HG03060 (cell line): Measurements from ENCODE around the gene ARHGAP40.

Source experiments
- ATAC-seq: cut with Tn5 transposase; IDR thresholded peaks from one replicate; pipeline ENCODE4 v1.9.1; 2021; ENCODE audit warnings: low read depth, moderate number of reproducible peaks; ENCODE audit not compliant: unreplicated experiment

The ARHGAP40 gene

DNA sequence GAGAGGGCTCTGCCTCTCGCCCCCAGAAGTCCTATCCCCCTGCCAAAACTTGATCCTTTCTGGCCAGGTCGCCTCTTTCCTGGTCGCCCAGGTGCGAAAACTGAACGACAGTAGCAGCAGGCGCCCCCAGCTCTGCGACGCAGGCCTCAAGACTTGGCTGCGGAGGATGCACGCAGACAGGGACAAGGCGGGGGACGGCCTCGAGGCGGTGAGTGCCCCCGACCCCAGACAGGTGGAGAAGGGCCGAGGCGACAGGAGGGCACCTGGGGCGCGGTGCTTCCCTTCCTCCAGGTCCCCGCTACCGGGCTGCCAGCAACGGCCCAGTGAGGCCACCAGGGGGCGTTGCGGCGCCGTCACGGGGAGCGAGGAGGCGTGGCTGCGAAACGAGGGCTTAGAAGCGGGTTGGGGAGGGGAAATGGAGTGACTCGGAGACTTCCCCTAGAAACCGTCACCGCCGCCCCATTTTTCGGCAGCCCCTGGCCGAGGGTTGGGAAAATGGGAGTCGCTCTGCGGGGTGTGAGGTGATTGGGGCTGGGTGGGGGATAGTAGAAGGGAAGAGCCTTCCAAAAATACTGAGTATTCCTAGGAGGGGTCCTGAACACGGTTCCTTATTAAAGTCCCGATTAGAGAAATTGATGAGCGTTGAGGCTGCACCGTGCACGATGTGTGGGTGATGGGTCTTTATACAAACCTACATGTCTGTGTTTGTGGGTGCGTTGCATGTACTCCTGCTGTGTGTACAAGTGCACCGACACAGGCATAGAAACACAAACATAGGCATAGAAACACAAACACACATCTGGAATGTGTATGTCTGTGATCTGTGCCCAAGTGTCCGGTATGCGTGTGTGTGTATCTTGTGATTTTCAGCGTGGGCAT, 44.6 kb downstream of the ARHGAP40 start:
- ATAC-seq: no peak

DNA sequence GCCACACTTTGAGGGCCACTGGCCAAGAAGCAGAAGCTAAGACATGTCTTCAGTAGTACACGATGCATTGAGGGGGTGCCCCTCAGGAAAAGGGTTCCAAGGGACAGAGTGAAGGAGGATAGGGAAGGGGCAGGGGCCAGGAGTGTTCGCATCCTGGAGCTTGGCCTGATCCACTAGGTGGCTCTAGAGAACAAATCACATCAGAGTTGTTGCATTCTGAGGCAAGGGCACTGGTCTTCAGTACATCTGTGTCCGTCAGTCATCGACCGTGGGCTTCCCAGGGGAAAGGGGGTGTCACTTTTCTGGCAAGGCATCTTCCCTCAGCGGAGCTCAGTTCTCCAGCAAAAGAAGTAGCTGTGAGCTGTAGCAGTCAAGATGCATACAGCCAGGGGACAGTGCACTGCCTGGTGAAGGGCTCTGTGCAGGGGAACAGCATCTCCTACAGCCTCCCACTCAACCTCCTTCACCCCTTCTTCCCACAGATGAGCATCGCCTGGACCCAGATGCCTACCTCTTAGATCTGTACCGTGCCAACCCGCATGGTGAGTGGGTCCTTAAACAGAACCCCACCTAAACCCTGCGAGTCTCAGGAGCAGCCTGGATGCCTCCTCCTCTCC, 47.8 kb downstream of the ARHGAP40 start:
- no peak for ATAC-seq

DNA sequence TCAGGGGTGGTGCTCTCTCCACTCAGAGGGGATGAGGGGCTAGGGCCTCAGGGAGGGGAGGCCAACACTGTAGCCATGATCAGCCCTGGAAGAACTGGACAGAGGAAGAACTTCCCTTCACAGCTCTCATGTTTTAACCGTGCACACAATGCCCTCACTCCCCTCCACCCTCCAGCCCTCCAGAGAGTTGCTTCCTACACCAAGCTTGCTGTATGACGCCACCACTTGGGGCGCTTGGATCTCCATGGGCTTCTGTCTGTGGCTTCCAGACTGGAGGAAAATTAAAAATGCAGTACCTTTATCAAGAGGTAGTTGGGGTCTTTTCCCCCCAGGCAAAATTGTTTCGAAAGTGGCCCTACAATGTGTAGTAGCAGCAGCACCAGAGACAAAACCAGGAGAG, 48.4 kb downstream of the ARHGAP40 start:
- no peak for ATAC-seq

DNA sequence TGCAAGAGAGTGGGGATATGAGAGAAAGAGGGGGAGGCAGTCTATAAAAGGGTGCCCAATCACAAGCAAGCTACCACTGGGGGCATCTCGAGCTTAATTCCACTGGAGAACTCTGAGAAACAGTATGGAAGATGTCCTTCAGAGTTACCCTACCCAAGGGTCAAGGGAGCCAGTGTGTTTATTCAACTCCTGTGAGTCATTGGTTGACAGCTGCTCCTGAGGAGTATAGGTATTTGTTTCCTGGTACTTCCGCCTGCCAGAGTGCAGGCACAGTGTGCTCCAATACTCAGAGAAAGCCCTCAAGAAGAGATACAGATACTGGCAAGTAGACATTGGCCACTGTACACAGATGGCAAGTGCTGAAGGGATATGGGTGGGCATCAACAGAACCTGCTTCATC, 49.5 kb downstream of the ARHGAP40 start:
- ATAC-seq: no peak

DNA sequence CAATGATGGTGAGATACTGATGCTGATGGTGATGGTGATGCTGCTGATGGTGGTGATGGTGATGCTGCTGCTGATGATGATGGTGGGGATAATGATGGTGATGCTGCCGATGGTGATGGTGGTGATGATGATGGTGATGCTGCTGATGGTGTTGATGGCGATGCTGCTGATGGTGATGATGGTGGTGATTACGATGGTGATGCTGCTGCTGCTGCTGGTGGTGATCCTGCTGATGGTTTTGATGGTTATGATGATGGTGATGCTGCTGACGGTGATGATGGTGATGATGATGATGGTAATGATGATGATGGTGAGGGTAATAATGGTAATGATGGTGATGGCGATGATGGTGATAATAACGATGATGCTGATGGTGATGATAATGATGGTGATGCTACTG, 50.0 kb downstream of the ARHGAP40 start:
- no peak for ATAC-seq

DNA sequence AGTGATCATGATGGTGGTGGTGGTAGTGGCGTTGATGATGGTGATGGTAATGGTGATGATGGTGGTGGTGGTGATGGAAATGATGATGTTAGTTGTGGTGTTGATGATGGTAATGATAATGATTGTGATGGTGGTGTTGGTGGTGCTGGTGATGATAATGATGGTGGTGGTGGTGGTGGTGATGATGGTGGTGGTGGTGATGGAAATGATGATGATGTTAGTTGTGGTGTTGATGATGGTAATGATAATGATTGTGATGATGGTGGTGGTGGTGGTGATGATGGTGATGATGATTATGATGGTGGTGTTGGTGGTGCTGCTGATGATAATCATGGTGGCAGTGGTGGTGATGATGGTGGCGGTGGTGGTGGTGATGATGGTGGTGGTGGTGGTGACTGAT, 51.4 kb downstream of the ARHGAP40 start:
- ATAC-seq: no peak

DNA sequence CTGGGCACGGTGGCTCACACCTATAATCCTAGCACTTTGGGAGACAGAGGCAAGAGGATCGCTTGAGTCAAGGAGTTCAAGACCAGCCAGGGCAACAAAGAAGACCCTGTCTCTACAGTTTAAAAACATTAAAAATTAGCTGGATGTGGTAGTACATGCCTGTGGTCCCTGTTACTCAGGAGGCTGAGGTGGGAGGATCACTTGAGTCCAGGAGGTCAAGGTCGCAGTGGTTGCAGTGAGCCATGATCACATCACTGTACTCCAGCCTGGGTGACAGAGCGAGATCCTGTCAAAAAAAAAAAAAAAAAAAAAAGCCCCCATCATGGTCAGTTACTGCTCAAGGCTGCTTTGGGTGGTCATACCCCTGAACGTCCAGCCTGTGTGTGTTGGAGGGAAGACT, 55.8 kb downstream of the ARHGAP40 start:
- ATAC-seq: no peak

DNA sequence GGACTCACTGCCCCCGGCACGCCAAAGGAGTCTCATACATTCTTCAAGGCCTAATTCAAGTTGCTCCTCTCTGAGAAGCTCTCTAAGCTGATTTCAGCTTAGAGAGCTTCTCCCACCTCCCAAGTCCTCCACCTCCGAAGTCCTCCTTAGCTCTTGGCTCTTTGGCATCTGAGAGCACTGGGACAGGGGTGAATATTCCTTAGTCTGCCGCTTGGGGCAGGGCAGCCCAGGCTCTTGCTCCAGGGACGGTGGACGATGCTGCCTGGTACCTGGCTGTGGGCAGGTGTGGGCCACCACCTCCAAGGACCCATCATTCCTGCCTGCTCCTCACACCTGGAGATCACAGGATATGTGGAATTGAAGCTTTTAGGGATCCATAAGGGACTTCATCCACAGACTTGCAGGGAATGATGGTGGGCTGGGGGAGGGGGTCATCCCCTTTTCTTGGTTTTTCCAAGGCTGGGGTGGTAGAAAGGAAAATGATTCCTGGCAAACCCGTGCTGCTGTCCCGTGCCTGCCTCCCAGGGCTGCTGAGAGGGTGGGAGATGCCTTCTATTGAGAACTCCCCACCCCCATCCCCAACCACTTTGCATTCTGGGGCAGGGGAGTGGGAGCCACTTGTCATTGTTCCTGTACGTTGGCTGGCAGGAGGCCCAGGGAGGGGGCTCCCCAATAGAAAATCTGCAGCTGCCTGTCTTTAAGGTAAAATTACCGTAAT, 57.4 kb downstream of the ARHGAP40 start:
- ATAC-seq: no peak

DNA sequence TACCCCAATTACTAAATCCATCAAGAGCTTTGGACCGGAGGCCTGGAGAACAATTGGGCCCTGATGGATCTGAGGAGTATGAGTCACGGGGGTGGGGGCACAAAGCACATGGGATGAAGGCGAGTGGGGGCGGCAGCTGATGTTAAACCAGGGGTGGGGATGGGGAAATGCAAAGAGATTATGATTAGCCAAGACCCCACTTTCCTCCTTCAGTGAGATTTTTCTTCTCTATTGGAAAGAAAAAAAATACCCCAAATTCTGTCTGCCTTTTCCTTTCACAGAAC, 57.9 kb downstream of the ARHGAP40 start:
- ATAC-seq: no peak

DNA sequence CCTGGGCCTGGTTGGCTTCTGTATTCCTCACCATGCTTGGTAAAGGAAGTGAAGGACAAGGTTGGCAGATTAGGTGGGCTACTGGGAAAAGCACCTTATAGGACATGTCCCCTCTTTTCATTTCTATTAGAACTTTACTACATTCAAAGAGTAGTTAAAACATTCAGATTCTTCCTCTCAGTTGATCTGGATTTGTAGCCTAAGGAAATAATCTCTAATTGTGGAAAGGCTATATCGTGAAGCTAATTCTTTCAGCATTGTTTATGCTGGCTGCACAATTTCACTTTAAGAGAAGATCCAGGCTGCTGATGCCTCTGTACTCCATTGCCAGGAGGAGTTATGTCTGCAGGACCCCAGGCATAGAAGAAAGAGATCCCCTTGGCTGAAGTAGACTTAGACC, 58.8 kb downstream of the ARHGAP40 start:
- ATAC-seq: no peak

DNA sequence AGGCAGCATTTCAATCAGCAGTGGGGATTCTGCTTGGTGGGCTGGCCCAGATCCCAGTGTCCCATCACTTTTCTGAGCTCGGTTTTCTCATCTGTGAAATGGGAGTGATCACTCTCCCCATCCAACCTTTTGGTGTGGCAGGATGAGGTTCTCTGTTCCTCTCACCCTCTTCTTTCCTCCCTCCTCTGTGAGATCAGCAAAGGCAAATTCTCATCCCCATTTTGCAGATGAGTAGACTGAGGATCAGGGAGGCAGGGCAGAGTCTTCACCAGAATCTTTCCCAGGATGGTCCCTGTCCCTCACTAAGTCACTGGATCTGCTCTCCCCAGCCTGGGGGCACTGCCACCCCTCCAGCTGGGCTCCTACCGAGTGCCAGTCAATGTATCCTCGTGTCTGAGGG, 62.1 kb downstream of the ARHGAP40 start:
- no peak for ATAC-seq

DNA sequence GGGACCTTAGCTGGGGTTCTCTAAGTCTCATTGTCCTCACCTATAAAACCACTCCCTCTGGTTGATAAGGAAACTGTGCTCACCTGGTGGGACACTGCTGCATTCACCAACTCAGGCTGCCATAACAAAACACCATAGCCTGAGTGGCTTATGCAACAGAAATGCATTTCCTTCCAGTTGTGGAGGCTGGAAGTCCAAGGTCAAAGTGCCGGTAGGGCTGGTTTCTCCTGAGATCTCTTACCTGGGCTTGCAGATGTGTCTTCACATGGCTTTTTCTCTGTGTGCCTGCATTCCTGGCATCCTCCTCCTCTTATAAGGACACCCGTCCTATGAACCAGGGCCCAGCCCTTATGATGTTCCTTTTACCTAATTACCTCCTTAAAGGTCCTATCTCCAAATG, 62.7 kb downstream of the ARHGAP40 start:
- ATAC-seq: no peak

DNA sequence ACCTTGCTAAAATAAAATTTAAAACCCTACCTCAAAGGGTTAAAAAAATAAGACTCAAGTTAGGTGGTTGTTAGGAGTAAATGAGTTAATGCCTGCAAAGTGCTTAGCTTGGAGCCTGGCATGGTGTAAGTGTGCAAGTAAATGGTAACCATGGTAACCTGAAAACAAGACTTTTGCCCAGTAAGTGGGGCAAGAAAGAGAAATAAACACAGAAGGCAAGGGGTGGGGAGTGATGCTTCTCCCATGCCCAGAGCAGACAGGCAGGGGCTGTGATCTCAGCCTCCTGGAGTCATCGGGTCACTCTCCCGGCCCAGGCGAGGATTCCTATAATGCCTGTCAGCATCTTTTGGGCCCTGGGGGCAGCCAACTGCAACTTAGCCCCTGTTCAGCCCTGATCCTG, 63.5 kb downstream of the ARHGAP40 start:
- ATAC-seq: no peak

DNA sequence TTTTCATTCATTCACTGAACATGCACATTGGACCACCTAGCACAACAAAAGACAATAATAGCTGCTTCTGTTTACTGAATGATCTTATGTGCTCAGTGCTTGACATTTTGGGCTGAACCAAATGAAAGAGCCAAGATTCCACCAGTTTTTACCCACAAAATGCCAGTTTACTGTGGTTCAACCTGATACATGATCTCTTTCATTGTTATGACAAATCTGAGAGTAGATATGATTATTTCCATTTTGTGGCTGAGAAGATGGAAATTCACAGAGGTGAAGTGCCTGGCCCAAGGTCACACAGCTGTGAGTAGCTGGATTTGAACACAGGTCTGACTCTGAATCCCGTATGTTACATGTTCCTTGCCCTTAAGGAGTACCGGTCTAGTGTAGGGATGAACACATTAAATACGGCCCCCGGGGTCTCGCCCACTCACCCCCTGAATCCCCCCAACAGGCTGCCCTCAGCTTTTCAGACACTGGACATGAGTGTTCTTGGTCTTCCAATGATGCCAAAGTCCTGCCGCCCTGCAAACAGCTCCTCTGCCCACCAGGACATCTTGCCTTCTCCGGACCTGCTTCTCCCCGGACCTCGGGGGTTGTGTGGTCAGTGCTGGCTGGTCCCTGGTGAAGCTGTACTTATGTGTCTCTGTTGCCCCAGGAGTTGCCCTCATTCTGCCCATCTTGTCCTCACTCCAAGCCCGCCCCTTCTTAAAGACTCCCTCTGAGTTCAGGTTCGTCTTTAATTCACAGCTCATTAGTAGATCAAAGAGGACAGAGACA, 64.1 kb downstream of the ARHGAP40 start:
- ATAC-seq: no peak

DNA sequence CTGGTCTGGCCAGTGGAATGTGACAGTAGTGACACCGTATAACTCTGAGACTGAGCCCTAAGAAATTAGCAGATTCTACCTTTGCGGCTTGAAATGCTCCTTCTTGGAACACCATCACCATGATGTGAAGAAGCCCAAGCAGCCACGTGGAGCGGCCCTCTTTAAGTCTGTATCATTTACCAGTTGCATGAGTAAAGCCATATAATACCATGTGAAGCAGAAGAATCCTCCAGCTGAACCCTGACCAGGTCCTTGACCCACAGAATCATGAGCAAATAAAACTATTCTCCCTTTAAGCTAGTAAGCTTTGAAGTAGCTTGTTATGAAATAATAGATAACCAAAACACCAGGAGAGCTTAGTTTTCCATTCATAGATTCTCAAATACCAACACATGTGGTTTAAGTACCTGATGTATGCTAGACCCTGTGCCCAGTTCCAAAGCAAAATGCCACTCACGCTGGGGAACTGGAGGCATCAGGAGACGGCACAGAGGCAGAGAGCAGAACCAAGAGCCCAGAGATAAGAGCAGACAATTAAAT, 65.9 kb downstream of the ARHGAP40 start:
- ATAC-seq: no peak

DNA sequence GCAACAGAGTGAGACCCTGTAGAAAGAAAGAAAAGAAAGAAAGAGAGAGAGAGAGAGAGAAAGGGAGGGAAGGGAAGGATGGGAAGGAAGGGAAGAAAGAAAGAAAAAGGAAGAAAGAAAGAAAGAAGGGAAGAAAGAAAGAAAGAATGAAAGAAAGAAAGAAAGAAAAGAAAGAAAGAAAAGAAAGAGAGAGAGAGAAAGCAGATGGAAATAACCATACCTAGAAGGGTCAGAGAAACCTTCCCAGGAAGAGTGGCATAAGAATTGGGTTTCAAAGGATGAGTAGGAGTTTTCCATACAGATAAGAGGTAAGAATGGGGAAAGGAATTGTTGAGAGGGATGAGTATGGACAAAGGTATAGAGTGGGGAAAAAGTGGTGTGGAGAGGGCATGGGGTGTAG, 68.1 kb downstream of the ARHGAP40 start:
- no peak for ATAC-seq

DNA sequence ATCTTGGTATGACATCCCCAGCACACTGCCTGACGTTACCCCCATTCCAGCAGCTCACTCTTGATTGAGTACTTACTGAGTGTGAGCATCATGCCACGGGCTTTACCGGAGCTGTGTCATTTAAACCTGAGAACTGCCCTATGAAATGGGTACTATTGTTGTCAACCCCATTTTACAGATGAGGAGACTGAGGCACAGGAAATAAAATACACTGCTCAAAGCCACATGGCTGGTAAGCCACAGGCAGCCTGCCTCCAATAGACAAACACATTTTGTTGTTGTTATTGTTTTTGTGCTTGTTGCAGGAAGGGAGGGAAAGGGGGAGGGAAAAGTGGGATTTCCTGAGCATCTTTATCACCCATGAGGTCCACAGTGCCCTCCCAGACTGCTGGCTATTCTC, 69.2 kb downstream of the ARHGAP40 start:
- no peak for ATAC-seq

DNA sequence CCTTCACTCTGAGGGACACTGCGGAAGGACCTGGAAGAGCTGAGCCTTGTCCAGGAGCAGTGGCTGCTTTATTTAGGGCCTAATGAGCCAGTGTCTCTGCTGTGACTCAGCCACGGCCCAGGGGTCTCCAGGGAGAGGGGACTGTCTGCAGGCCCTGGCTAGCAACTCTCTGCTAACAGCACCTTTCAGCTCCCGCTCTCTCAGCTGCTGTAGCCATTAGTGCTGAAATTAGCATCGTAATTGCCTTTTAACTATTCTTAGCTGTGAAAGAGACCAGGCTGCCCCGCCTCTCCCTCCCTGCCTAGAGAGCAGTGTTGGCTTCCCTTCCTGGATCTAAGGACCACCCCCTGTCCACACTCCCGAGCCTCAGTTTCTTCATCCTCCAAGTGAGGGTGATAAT, 69.6 kb downstream of the ARHGAP40 start:
- no peak for ATAC-seq

DNA sequence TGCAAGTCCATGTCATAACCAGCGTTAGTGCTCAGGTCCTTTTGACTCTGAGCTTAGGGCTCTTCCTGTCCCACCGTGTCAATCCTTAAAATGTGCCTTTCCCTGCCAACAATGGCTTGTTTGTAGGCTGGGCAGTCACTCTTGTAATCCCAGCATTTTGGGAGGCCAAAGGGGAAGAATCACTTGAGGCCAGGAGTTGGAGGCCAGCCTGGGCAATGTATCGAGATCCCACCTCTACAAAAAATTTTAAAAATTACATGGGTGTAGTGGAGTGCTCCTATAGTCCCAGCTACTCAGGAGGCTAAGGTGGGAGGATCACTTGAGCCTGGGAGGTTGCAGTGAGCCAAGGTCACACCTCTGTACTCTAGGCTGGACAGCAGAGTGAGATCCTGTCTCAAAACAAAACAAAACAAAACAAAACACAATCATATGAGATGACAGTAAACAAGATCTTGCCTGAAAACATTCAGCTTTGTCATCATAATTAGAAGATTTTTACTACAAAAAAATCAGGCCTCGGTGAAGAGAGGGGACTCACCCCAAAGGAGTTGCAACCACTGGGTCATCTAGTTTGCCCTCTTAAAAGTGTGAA, 70.2 kb downstream of the ARHGAP40 start:
- ATAC-seq: no peak

DNA sequence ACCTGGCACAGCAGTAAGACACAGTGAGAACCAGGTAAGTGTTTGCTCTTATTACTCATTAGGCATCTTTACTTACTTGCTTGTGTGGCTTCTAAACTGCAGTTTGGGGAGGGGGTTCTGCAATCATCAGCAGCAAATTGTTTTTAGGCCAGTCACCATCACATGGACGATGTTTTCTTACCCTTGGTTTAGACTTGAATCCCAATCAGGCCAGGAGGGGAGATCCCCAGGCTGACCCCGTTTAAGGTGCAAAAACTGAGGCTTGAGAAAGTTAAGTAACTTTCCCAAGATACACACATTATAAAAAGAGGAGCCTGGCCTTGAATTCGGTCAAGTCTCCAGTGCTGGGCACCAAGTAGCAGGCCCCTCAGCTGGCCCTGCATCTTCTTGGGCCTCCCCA, 70.9 kb downstream of the ARHGAP40 start:
- ATAC-seq: no peak
